Parathyroid adenoma (tissue), 2 donors: ENCODE measurements around the gene RBPJ.

Experiments
- H2AFZ ChIP-seq: fragments of 300-600 bp; sonication (generic); one replicate; pipeline ENCODE4 v1.7.0; 2017; ENCODE audit warnings: antibody characterized with exemption, mild to moderate bottlenecking
- H3K27ac ChIP-seq: fragments of 300-600 bp; sonication (generic); one replicate; pipeline ENCODE4 v1.7.0; 2017
- H3K27me3 ChIP-seq: fragments of 300-600 bp; sonication (generic); one replicate; pipeline ENCODE4 v1.7.0; 2017; ENCODE audit warnings: low read length; ENCODE audit not compliant: control insufficient read depth, insufficient read depth
- H3K36me3 ChIP-seq: fragments of 300-600 bp; sonication (generic); one replicate; pipeline ENCODE4 v1.7.0; 2017; ENCODE audit warnings: low read length; ENCODE audit not compliant: control insufficient read depth, insufficient read depth
- H3K4me1 ChIP-seq: fragments of 300-600 bp; sonication (generic); one replicate; pipeline ENCODE4 v1.7.0; 2017; ENCODE audit warnings: control low read depth
- H3K4me2 ChIP-seq: fragments of 300-600 bp; sonication (generic); one replicate; pipeline ENCODE4 v1.7.0; 2017; ENCODE audit warnings: low read length
- H3K4me3 ChIP-seq: fragments of 300-600 bp; sonication (generic); one replicate; pipeline ENCODE4 v1.7.0; 2017; ENCODE audit warnings: low read depth, low read length
- H3K79me2 ChIP-seq: fragments of 300-600 bp; sonication (generic); one replicate; pipeline ENCODE4 v1.7.0; 2017; ENCODE audit warnings: control low read depth
- H3K9ac ChIP-seq: fragments of 300-600 bp; sonication (generic); one replicate; pipeline ENCODE4 v1.7.0; 2017; ENCODE audit warnings: mild to moderate bottlenecking
- H3K9me3 ChIP-seq: fragments of 300-600 bp; sonication (generic); one replicate; pipeline ENCODE4 v1.7.0; 2017; ENCODE audit warnings: low read length; ENCODE audit not compliant: control insufficient read depth
- TF ChIP-seq, protein P1 (sequence below): fragments of 300-600 bp; sonication (generic); IDR thresholded peaks from one replicate; pipeline ENCODE4 v1.7.0; 2017; ENCODE audit warnings: antibody characterized with exemption, mild to moderate bottlenecking
- donor health status: primary hyperparathyroidism.

RBPJ gene

DNA sequence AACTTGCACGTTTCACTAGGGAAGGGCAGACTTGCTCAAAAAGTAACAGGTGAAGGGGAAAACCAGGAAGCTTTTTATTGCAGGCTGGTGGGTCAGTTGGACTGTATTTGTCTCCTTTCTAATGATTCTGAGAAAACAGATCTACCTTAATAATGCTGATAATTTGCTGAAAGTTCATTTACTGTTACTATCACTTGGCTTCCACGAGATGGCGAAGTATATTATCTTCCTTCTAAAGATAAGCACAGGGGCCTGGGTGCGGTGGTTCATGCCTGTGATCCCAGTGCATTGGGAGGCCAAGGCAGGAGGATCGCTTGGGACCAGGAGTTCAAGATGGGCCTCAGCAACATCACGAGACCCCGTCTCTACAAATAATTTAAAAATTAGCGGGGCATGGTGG, 153.1 kb downstream of the RBPJ start:
- H3K27ac ChIP-seq = no peak overlapping the region
- H3K9me3 ChIP-seq = no peaks in the 10 kb centered on the region
- no peaks in the 10 kb centered on the region for H3K79me2 ChIP-seq
- no peak overlapping the region for H3K4me3 ChIP-seq
- H3K36me3 ChIP-seq = no peaks in the 10 kb centered on the region
- TF ChIP-seq, protein P1, sequence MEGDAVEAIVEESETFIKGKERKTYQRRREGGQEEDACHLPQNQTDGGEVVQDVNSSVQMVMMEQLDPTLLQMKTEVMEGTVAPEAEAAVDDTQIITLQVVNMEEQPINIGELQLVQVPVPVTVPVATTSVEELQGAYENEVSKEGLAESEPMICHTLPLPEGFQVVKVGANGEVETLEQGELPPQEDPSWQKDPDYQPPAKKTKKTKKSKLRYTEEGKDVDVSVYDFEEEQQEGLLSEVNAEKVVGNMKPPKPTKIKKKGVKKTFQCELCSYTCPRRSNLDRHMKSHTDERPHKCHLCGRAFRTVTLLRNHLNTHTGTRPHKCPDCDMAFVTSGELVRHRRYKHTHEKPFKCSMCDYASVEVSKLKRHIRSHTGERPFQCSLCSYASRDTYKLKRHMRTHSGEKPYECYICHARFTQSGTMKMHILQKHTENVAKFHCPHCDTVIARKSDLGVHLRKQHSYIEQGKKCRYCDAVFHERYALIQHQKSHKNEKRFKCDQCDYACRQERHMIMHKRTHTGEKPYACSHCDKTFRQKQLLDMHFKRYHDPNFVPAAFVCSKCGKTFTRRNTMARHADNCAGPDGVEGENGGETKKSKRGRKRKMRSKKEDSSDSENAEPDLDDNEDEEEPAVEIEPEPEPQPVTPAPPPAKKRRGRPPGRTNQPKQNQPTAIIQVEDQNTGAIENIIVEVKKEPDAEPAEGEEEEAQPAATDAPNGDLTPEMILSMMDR = no peak
- no peaks in the 10 kb centered on the region for H3K4me1 ChIP-seq
- no peak overlapping the region for H2AFZ ChIP-seq
- H3K27me3 ChIP-seq = no peaks in the 10 kb centered on the region
- H3K4me2 ChIP-seq = no peak overlapping the region
- no peak overlapping the region for H3K9ac ChIP-seq

DNA sequence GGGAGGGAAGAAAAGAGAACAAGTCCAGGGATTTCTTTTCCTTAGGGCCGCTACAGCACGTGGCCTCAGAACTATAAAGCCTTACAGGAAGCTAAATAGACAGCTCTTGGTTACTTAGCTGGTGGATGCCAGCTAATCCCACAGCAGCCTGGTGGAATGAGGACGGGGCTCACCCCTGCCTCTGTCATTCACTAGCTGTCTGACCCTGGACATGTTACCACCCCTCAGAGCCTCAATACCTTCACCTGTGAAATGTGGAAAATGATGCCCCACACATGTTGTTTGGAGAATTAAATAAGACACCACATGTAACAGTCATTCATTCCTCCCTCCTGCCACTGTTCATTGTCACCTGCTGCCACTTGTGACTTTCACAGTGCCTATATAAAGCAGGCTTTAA, 153.7 kb downstream of the RBPJ start:
- Histone ChIP-seq H3K4me3 (no peak overlapping the region), H3K4me2 (no peak overlapping the region), H3K27ac (no peak overlapping the region), H3K9me3 (no peaks in the 10 kb centered on the region), H3K79me2 (no peaks in the 10 kb centered on the region), H3K4me1 (no peaks in the 10 kb centered on the region), H2AFZ (no peak overlapping the region), H3K36me3 (no peaks in the 10 kb centered on the region), H3K9ac (no peak overlapping the region), H3K27me3 (no peaks in the 10 kb centered on the region)
- TF ChIP-seq, protein P1 = no peak

DNA sequence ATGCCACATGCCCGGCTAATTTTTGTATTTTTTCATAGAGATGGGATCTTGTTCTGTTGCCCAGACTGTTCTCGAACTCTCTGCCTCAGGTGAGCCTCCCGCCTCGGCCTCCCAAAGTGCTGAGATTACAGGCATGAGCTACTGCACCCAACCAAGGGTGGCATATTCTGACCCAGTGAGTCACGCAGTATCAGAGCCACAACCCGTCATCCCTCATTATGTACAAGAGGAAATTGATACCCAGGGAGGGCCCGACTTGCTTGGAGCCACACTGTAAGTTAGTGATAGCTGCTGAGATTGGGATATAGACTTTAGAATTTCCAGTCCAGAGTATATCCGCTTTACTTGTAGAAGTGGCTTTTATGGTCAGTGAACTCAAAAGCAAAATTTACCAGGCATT, 154.9 kb downstream of the RBPJ start:
- no peak overlapping the region for H3K27ac ChIP-seq
- H3K9me3 ChIP-seq = no peaks in the 10 kb centered on the region
- no peak overlapping the region for H3K4me3 ChIP-seq
- TF ChIP-seq, protein P1 = no peak
- H3K9ac ChIP-seq = no peak overlapping the region
- H3K4me2 ChIP-seq = no peak overlapping the region
- H3K79me2 ChIP-seq = no peaks in the 10 kb centered on the region
- no peak overlapping the region for H2AFZ ChIP-seq
- H3K36me3 ChIP-seq = no peaks in the 10 kb centered on the region
- H3K4me1 ChIP-seq = no peaks in the 10 kb centered on the region
- H3K27me3 ChIP-seq = no peaks in the 10 kb centered on the region

GRCh38 chr4:26476545-26476944, 155.7 kb downstream of the RBPJ start:
- H3K27me3 ChIP-seq = no peaks in the 10 kb centered on the region
- no peak overlapping the region for H3K4me2 ChIP-seq
- no peaks in the 10 kb centered on the region for H3K79me2 ChIP-seq
- no peak overlapping the region for H3K9ac ChIP-seq
- H2AFZ ChIP-seq = no peak overlapping the region
- H3K27ac ChIP-seq = no peak overlapping the region
- H3K36me3 ChIP-seq = no peaks in the 10 kb centered on the region
- no peaks in the 10 kb centered on the region for H3K9me3 ChIP-seq
- no peak overlapping the region for H3K4me3 ChIP-seq
- TF ChIP-seq, protein P1 = no peak
- no peaks in the 10 kb centered on the region for H3K4me1 ChIP-seq

GRCh38 chr4:26478330-26478729, 157.5 kb downstream of the RBPJ start:
- H3K4me2 ChIP-seq = no peak overlapping the region
- H3K36me3 ChIP-seq = no peaks in the 10 kb centered on the region
- H3K4me3 ChIP-seq = no peak overlapping the region
- H3K27ac ChIP-seq = no peak overlapping the region
- no peak overlapping the region for H3K9ac ChIP-seq
- TF ChIP-seq, protein P1 = no peak
- H3K27me3 ChIP-seq = no peaks in the 10 kb centered on the region
- no peaks in the 10 kb centered on the region for H3K79me2 ChIP-seq
- no peak overlapping the region for H2AFZ ChIP-seq
- no peaks in the 10 kb centered on the region for H3K9me3 ChIP-seq
- H3K4me1 ChIP-seq = no peaks in the 10 kb centered on the region
